GM12891 (cell line): ENCODE results near the gene SMAD2.

Experiments
- DNase-seq: peaks from one replicate; pipeline ENCODE4 v3.0.0; 2011; ENCODE audit warnings: low spot score; ENCODE audit not compliant: insufficient read length
- FAIRE-seq: peaks from 2 replicates; lab custom pipeline; 2011; peaks lifted over from hg19 to GRCh38; lab: Jason Lieb, UNC
- PAX5 ChIP-seq: IDR thresholded peaks from 2 replicates; pipeline ENCODE4 v1.6.1; 2011; ENCODE audit warnings: low read length, moderate library complexity, mild to moderate bottlenecking; ENCODE audit not compliant: insufficient read depth, severe bottlenecking
- POLR2A ChIP-seq: IDR thresholded peaks from 2 replicates; pipeline ENCODE4 v1.6.1; 2011; ENCODE audit warnings: low read depth, low read length, control low read depth
- POLR2AphosphoS5 ChIP-seq: IDR thresholded peaks from 2 replicates; pipeline ENCODE4 v1.6.1; 2011; ENCODE audit warnings: low read depth, low read length, control low read depth
- POU2F2 ChIP-seq: IDR thresholded peaks from 2 replicates; pipeline ENCODE4 v1.6.1; 2011; ENCODE audit warnings: low read depth, mild to moderate bottlenecking, control low read depth, low read length, moderate library complexity
- SPI1 ChIP-seq: IDR thresholded peaks from 2 replicates; pipeline ENCODE4 v1.6.1; 2011; ENCODE audit warnings: low read depth, low read length, control low read depth
- TAF1 ChIP-seq: IDR thresholded peaks from 2 replicates; pipeline ENCODE4 v1.6.1; 2011; ENCODE audit warnings: low read depth, low read length, control low read depth

SMAD2 gene

DNA sequence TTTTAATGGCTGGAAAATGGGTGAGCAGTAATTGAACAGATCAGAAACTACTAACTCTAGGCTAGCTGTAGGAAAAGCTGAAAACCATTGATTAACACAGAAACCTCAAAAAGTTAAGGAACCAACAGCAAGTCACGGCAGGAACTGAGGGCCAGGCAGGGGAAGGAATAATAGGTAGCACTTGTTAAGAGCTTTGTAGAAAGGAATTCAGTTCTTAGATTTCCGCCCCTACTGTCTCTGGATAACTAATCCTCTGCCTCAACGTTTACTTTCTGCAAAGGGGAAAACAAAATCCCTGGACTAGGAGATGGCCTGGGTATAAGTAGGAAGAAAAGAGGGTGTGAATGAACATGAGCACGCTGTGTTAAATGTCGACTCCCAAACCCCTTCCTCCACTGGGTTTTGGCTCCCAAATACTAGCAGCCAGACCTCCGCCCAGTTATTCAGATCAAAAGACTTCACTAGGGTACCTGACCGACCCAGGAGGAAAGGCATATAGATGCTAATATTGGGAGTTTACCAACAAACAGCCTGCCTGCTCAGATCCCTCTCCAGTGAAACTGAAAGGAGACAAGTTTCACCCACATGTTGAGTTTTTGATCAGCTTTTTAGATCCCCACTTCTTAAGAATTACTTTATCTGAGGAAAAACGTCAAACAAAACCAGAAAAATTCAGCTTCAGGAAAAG lies 12.4 kb downstream of the SMAD2 start:
- no peak for DNase-seq
- peak; percentile 65 for FAIRE-seq
- no peak for TF ChIP-seq POU2F2
- no peak for TF ChIP-seq TAF1
- TF ChIP-seq PAX5 = no peak
- TF ChIP-seq POLR2A = no peak
- no peak for TF ChIP-seq POLR2AphosphoS5
- TF ChIP-seq SPI1 = no peak

- DNase-seq = no peak
- no peak for FAIRE-seq
- TF ChIP-seq PAX5 (no peak), SPI1 (no peak), POU2F2 (no peak), POLR2A (no peak), POLR2AphosphoS5 (no peak), TAF1 (no peak)
Measured at GRCh38 chr18:47915930-47916329, 14.5 kb downstream of the SMAD2 start.

- TF ChIP-seq POU2F2 (no peak), POLR2AphosphoS5 (no peak)
- FAIRE-seq (no peak), DNase-seq (no peak)
Measured at GRCh38 chr18:47915229-47915628, 15.2 kb downstream of the SMAD2 start.

DNA sequence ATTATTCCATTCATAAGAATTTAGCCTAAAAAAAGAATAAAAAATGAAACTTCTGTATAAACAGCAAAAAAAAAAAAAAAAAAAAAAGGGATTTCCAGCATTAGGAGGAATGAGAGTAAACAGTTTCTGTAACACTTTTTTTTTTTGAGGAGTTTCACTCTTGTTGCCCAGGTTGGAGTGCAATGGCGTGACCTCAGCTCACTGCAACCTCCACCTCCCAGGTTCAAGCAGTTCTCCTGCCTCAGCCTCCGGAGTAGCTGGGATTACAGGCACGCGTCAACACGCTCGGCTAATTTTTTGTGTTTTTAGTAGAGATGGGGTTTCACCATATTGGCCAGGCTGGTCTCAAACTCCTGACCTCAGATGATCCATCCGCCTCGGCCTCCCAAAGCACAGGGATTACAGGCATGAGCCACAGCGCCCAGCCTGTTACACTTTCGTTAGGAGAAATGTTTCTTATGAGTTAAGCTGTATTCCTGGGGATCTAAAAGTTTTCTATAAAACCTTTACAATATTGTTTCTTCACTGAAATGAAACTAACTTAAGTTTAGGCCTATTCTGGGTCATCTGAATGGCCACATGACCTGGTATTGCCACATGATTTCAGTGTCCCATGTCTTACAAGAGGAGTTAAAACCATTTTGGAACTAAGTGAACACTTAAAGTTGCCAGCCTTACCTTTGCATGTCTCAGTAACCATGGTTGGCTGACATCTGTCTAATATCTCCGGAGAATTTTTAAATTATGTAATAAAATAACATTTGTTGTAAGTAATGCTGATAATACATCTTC lies 17.5 kb downstream of the SMAD2 start:
- no peak for FAIRE-seq
- TF ChIP-seq TAF1 (no peak), POU2F2 (no peak), POLR2AphosphoS5 (no peak), PAX5 (no peak), SPI1 (no peak), POLR2A (no peak)
- DNase-seq = no peak

DNA sequence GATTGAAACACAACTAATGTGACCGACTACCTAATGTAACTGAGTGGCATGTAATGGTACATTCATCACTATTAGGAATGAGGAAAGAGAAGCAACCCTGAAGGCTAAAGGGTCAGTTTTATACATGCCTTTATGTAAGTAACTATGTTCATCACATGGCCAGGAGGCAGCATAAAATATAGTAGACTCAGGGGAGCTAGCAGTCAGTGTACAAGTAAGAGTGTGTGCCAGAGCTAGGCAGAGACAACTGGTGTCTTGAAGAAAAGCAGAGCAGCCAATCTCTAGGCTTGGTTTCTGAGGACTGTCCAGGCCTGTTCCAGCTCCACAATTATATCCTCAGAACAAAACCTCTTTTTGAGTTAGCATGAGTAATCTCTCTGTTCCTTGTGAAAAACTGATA lies 18.1 kb downstream of the SMAD2 start:
- TF ChIP-seq POU2F2 (no peak), POLR2AphosphoS5 (no peak), POLR2A (no peak), TAF1 (no peak), SPI1 (no peak), PAX5 (no peak)
- FAIRE-seq = peak; percentile 52

DNA sequence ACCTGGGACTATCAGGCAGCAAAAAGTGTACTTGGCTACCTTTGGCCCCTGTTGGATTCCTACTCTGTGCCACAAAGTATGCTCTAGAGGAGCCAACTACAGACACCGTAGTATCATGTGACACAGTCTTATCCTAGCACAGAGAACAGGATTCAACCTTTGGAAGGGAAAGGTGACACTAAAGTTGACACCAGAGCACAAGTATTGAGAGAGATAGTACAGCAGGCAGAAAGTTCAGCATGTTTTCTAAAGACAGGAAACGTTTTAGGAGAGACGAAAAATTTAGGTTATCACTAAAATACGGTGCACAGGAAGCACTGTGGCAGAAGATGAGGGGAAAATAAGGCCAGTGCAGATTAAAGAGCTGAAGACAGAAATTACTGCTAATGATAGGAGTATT lies 18.6 kb downstream of the SMAD2 start:
- peak; percentile 40 for FAIRE-seq
- DNase-seq = no peak
- no peak for TF ChIP-seq POU2F2
- TF ChIP-seq TAF1 = no peak
- TF ChIP-seq PAX5 = no peak
- no peak for TF ChIP-seq SPI1
- no peak for TF ChIP-seq POLR2AphosphoS5
- no peak for TF ChIP-seq POLR2A

More for the DNA sequence above, 18.1 kb downstream of the SMAD2 start:
- DNase-seq = no peak

DNA sequence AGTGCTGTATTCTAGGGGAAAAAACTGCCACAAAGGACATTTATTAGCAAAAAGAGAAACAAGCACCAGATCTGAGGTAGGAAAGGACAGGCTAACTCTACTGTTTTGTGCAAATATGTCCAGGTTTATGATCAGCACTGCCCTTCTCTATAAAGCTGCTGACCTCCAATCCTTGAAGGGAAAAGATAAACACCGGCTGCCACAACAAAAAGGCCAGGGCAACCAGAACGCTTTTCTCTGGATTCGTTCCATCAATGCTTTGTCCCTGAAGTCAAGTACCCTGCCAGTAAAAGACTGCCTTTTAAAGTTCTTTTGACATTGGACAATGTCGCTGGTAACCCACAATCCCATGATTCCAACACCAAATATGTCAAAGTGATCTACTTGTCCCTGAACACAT lies 21.0 kb downstream of the SMAD2 start:
- FAIRE-seq = no peak

DNA sequence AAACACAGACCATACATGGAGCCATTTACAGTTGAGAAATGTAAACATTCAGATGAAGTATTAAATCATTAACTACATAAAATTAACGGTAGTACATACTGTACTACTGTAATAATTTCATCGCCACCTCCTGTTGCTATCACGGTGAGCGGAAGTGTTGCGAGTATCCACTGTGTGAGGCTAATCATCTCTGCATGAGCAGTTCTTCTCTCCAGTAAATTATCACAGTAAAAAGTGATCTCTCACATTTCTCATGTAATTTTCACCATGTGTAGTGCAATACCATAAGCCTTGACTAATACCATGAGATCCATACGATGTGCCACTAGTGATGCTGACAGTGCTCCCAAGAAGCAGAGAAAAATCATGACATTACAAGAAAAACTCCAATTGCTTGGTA lies 21.9 kb downstream of the SMAD2 start:
- TF ChIP-seq POU2F2 (no peak), SPI1 (no peak), POLR2A (no peak), PAX5 (no peak), POLR2AphosphoS5 (no peak), TAF1 (no peak)
- no peak for DNase-seq
- FAIRE-seq = no peak

More for the DNA sequence above, 21.0 kb downstream of the SMAD2 start:
- TF ChIP-seq POU2F2 (no peak), TAF1 (no peak), POLR2AphosphoS5 (no peak)
- no peak for DNase-seq

GRCh38 chr18:47906408-47906807 lies 24.1 kb downstream of the SMAD2 start:
- DNase-seq (no peak), FAIRE-seq (peak; percentile 63)
- TF ChIP-seq PAX5 = no peak

DNA sequence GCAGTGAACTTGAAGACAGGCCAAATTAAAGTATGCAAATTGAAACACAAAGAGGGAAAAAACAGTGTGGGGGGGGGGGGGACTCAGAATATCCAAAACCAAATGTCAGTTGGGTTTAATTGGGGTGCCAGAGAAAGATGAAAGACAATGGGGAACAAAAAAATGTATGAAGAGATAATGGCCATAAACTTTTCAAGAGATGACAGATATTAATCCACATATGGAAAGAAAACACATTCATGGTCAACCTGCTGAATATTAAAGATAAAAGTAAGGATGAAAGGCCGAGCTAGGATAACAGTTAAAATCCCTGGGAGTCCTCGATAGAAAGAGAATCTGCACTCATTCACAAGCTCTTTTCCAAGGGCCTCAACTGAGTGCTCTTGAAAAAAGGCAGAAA lies 26.6 kb downstream of the SMAD2 start:
- TF ChIP-seq POLR2A (no peak), PAX5 (no peak), TAF1 (no peak), POU2F2 (no peak), POLR2AphosphoS5 (no peak), SPI1 (no peak)
- DNase-seq = no peak
- FAIRE-seq = no peak
